GM12878 (cell line): ENCODE results near the gene SIGLEC5. TPM values are rescaled to one million over a fixed set of nuclear protein-coding genes. Genes with fewer than 3 reads are reported as not detected.

Source experiments
- ATAC-seq: fragments of 200-7000 bp; cut with Tn5 transposase; 3 replicates; pipeline ENCODE4 v1.9.1; 2020; ENCODE audit warnings: mild to moderate bottlenecking, moderate library complexity
- BruUV-seq: library from RNA; stranded (reverse); fragments of 400-500 nt; replicated peaks from 2 replicates; lab custom pipeline; 2021; lab: Mats Ljungman, UMichigan
- CTCF ChIA-PET: fragments of 300-600 bp; sonication (Branson Sonifier 250); formaldehyde crosslinking; extraction: SDS; loops from one replicate; lab custom pipeline; 2021; ENCODE audit warnings: inconsistent platforms; lab: Yijun Ruan, JAX
- POLR2A ChIA-PET: fragments of 350-600 bp; formaldehyde crosslinking; extraction: SDS; loops from one replicate; lab custom pipeline; 2021; ENCODE audit warnings: inconsistent platforms; lab: Charles Lee
- RAD21 ChIA-PET: fragments of 300-600 bp; sonication (Branson Sonifier 250); formaldehyde crosslinking; loops from one replicate; lab custom pipeline; 2023; ENCODE audit warnings: antibody characterized with exemption; ENCODE audit not compliant: unreplicated experiment; lab: Charles Lee
- SMC1A ChIA-PET: fragments of 300-600 bp; sonication (Branson Sonifier 250); formaldehyde crosslinking; loops from one replicate; lab custom pipeline; 2023; ENCODE audit not compliant: unreplicated experiment, uncharacterized antibody; lab: Charles Lee
- DNase-seq: peaks from one replicate; pipeline ENCODE4 v3.0.0-alpha.2; 2011; ENCODE audit warnings: low read depth, low spot score
- FAIRE-seq: peaks from 3 replicates; lab custom pipeline; 2011; peaks lifted over from hg19 to GRCh38; lab: Jason Lieb, UNC
- H2AFZ ChIP-seq: 2 replicates; pipeline ENCODE4 v1.6.0; 2011; ENCODE audit warnings: low read depth, low read length, control low read depth; ENCODE audit not compliant: control insufficient read depth
- H3K27ac ChIP-seq: 2 replicates; pipeline ENCODE4 v1.5.1; 2011; ENCODE audit warnings: control low read depth; ENCODE audit not compliant: control insufficient read depth, insufficient read depth
- H3K27me3 ChIP-seq, 2 experiments: replicated peaks in 1 of 2; 2 replicates each; pipeline versions ENCODE4 v1.6.0 to v1.6.1; 2011; ENCODE audit warnings: low read length in 1 of 2; ENCODE audit not compliant: control insufficient read depth in 2 of 2, insufficient read depth in 2 of 2
- H3K36me3 ChIP-seq, 2 experiments: 2 replicates each; pipeline ENCODE4 v1.5.1; 2011; ENCODE audit warnings: low read length in 1 of 2; ENCODE audit not compliant: control insufficient read depth in 2 of 2, insufficient read depth in 2 of 2
- H3K4me1 ChIP-seq: 2 replicates; pipeline ENCODE4 v1.6.1; 2011; ENCODE audit warnings: mild to moderate bottlenecking, low read length, moderate library complexity, mixed read lengths; ENCODE audit not compliant: control insufficient read depth, insufficient read depth
- H3K4me2 ChIP-seq: 2 replicates; pipeline ENCODE4 v1.6.0; 2011; ENCODE audit warnings: control low read depth; ENCODE audit not compliant: control insufficient read depth, insufficient read depth
- H3K4me3 ChIP-seq: fragments of 200-600 bp; sonication (generic); 2 replicates; pipeline ENCODE4 v1.5.1; 2016
- H3K79me2 ChIP-seq: 2 replicates; pipeline ENCODE4 v1.6.0; 2011; ENCODE audit warnings: low read length; ENCODE audit not compliant: control insufficient read depth, insufficient read depth
- H3K9ac ChIP-seq: 2 replicates; pipeline ENCODE4 v1.8.0; 2011; ENCODE audit warnings: low read length, control low read depth, mixed read lengths; ENCODE audit not compliant: control insufficient read depth, insufficient read depth
- H3K9me3 ChIP-seq: replicated peaks from 3 replicates; pipeline ENCODE4 v1.5.1; 2011; ENCODE audit warnings: mild to moderate bottlenecking, low read length; ENCODE audit not compliant: control insufficient read depth, insufficient read depth
- H4K20me1 ChIP-seq: 2 replicates; pipeline ENCODE4 v1.6.0; 2011; ENCODE audit not compliant: control insufficient read depth, insufficient read depth
- BCL3 ChIP-seq: IDR thresholded peaks from 2 replicates; pipeline ENCODE4 v1.6.1; 2011; ENCODE audit warnings: borderline replicate concordance, low read depth, mild to moderate bottlenecking, moderate library complexity, low read length; ENCODE audit not compliant: insufficient read depth, poor library complexity, severe bottlenecking
- CBX5 ChIP-seq: sonication (generic); IDR thresholded peaks from 2 replicates; pipeline ENCODE4 v1.6.1; 2016; ENCODE audit warnings: low read depth, moderate library complexity, mild to moderate bottlenecking, inconsistent platforms
- CREB1 ChIP-seq: IDR thresholded peaks from 2 replicates; pipeline ENCODE4 v1.6.1; 2012; ENCODE audit warnings: low read depth, mild to moderate bottlenecking, inconsistent platforms
- DPF2 ChIP-seq: fragments of 450-650 bp; IDR thresholded peaks from 2 replicates; pipeline ENCODE4 v1.6.1; 2017; ENCODE audit warnings: mild to moderate bottlenecking
- EED ChIP-seq: sonication (generic); IDR thresholded peaks from 2 replicates; pipeline ENCODE4 v1.6.1; 2016; ENCODE audit warnings: antibody characterized with exemption, low read depth
- IKZF2 ChIP-seq, 2 experiments: fragments of 450-650 bp; IDR thresholded peaks; 2 replicates each; pipeline ENCODE4 v1.6.1; 2017; ENCODE audit warnings: mild to moderate bottlenecking in 2 of 2, moderate library complexity in 2 of 2
- RCOR1 ChIP-seq: conservative IDR thresholded peaks from 2 replicates; pipeline ENCODE4 v1.6.1; 2012; ENCODE audit warnings: low read depth, low read length, improper control_type of control experiment
- RUNX3 ChIP-seq: IDR thresholded peaks from 2 replicates; pipeline ENCODE4 v1.6.1; 2012; ENCODE audit warnings: low read length, inconsistent platforms
- SRF ChIP-seq, 2 experiments: IDR thresholded peaks; 2 replicates each; pipeline ENCODE4 v1.6.1; 2011; ENCODE audit warnings: low read depth in 2 of 2, low read length in 2 of 2, mild to moderate bottlenecking in 1 of 2, moderate library complexity in 1 of 2
- TCF7 ChIP-seq: IDR thresholded peaks from 2 replicates; pipeline ENCODE4 v1.6.1; 2014; ENCODE audit warnings: antibody characterized with exemption, borderline replicate concordance
- YBX1 ChIP-seq: fragments of 450-650 bp; IDR thresholded peaks from 2 replicates; pipeline ENCODE4 v1.6.1; 2016; ENCODE audit warnings: antibody characterized with exemption
- ZNF217 ChIP-seq: fragments of 450-650 bp; IDR thresholded peaks from 2 replicates; pipeline ENCODE4 v1.6.1; 2017; ENCODE audit warnings: antibody characterized with exemption, mild to moderate bottlenecking
- ZNF24 ChIP-seq: fragments of 450-650 bp; IDR thresholded peaks from 2 replicates; pipeline ENCODE4 v1.6.1; 2017; ENCODE audit warnings: antibody characterized with exemption, mild to moderate bottlenecking
- ZNF384 ChIP-seq: IDR thresholded peaks from 2 replicates; pipeline ENCODE4 v1.6.1; 2012; ENCODE audit warnings: low read depth, mild to moderate bottlenecking, low read length, improper control_type of control experiment, borderline replicate concordance
- WGBS: methylation state at CpG from one replicate; pipeline ENCODE4 v1.1.6; 2016; ENCODE audit warnings: low lambda C conversion rate; ENCODE audit not compliant: insufficient replicate concordance, insufficient coverage; ENCODE audit errors: missing lambda C conversion rate; 5-methylcytosine and 5-hydroxymethylcytosine counted together
- in situ Hi-C: fragments of 300-500 bp; cut with MboI; formaldehyde crosslinking; loops from 9 replicates; pipeline ENCODE4 v1.14.3; 2018; ENCODE audit warnings: mixed read lengths
- intact Hi-C: fragments of 100-400 bp; cut with micrococcal nuclease; formaldehyde crosslinking; loops from one replicate; pipeline ENCODE4 v1.14.2; 2022; ENCODE audit not compliant: unreplicated experiment
- polyA plus RNA-seq, 11 experiments: library from polyadenylated mRNA; depleted of rRNA in 4 of 11; unstranded in 6 of 11; stranded (reverse) in 5 of 11; fragments of >200 nt; fragmentation: Nextera tagmentation in 4 of 11; fragmentation: Illumina TruSeq in 1 of 11; extraction: Ambion mirVana in 4 of 11; extraction: Trizol in 1 of 11; gene quantifications; 1 replicate in 1 of 11; 2 replicates in 10 of 11; pipeline versions ENCODE4 v1.2.1 to v1.2.3, GENCODE V29; 2011 to 2016; ENCODE audit warnings: inconsistent platforms in 2 of 11, missing spikeins in 2 of 11, low read depth in 1 of 11
- total RNA-seq, 4 experiments: library from RNA; depleted of rRNA in 3 of 4; stranded (reverse); fragments of >200 nt in 3 of 4; fragmentation: Illumina TruSeq in 1 of 4; extraction: Trizol in 1 of 4; gene quantifications; 2 replicates each; pipeline versions ENCODE4 v1.2.1 to v1.2.3, GENCODE V29; 2013 to 2021
- TF ChIP-seq, protein P1 (sequence below): fragments of 450-650 bp; IDR thresholded peaks from 2 replicates; pipeline ENCODE4 v1.6.1; 2017; ENCODE audit warnings: mild to moderate bottlenecking, moderate library complexity
- TF ChIP-seq, protein P2 (sequence below): fragments of 450-650 bp; formaldehyde crosslinking; IDR thresholded peaks from 2 replicates; pipeline ENCODE4 v1.4.0; 2022; ENCODE audit warnings: mild to moderate bottlenecking, moderate library complexity

SIGLEC5 gene
- total and polyA plus RNA-seq, 10 of the 15 experiments (the other 5 are each of a cell fraction or from before 2014, with no cell fraction given), result 0.05 to 2.5 (median 1.4) TPM; not detected in 1

- TF ChIP-seq, protein P1, sequence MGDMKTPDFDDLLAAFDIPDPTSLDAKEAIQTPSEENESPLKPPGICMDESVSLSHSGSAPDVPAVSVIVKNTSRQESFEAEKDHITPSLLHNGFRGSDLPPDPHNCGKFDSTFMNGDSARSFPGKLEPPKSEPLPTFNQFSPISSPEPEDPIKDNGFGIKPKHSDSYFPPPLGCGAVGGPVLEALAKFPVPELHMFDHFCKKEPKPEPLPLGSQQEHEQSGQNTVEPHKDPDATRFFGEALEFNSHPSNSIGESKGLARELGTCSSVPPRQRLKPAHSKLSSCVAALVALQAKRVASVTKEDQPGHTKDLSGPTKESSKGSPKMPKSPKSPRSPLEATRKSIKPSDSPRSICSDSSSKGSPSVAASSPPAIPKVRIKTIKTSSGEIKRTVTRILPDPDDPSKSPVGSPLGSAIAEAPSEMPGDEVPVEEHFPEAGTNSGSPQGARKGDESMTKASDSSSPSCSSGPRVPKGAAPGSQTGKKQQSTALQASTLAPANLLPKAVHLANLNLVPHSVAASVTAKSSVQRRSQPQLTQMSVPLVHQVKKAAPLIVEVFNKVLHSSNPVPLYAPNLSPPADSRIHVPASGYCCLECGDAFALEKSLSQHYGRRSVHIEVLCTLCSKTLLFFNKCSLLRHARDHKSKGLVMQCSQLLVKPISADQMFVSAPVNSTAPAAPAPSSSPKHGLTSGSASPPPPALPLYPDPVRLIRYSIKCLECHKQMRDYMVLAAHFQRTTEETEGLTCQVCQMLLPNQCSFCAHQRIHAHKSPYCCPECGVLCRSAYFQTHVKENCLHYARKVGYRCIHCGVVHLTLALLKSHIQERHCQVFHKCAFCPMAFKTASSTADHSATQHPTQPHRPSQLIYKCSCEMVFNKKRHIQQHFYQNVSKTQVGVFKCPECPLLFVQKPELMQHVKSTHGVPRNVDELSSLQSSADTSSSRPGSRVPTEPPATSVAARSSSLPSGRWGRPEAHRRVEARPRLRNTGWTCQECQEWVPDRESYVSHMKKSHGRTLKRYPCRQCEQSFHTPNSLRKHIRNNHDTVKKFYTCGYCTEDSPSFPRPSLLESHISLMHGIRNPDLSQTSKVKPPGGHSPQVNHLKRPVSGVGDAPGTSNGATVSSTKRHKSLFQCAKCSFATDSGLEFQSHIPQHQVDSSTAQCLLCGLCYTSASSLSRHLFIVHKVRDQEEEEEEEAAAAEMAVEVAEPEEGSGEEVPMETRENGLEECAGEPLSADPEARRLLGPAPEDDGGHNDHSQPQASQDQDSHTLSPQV, result no peak
- TF ChIP-seq ZNF384, result no peak
- TF ChIP-seq SRF (IDR thresholded peaks at IDR 0.05; ENCODE audit: low read depth in 2 of 2, low read length in 2 of 2), result no peak
- TF ChIP-seq DPF2, result no peak
- TF ChIP-seq BCL3, result no peak
- TF ChIP-seq CBX5, result no peak
Observed at GRCh38 chr19:51614789-51615188, 15.4 kb downstream of the SIGLEC5 start (continued).

DNA sequence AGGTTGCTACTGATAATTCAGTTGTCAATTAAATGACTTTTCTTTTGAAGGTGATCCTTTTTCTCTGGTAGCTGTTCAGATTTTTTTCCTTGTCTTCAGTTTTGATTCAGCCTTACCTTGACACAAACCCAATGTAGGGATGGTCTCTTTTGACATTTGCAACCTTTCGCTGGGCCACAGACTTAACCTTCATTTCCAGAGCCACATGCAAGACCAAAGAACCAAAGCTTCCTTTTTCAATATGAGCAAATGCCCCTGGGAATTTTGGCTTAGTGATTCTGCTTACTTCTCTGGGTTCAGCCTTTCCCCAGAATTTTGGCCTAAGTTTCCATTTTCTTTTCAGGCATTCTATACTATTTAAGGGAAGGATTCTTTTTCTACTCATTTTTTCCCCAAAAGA lies 19.6 kb downstream of the SIGLEC5 start:
- FAIRE-seq, result no peak
- POLR2A ChIA-PET, result no interaction called here
- Histone ChIP-seq H2AFZ (no peak overlapping the region), H3K9ac (no peak overlapping the region), H3K36me3 (no peaks in the 10 kb centered on the region), H3K4me2 (no peak overlapping the region), H3K27me3 (no peaks in the 10 kb centered on the region; a peak in 1 of 4 replicates), H3K79me2 (no peaks in the 10 kb centered on the region), H3K27ac (no peak overlapping the region), H3K4me1 (peaks cover 32% of the 10 kb centered on the region), H3K9me3 (peaks cover 7% of the 10 kb centered on the region; the same call in 2 of the 3 replicates), H3K4me3 (no peak overlapping the region), H4K20me1 (no peaks in the 10 kb centered on the region)
- RAD21 ChIA-PET, result no interaction called here
- no peak for ATAC-seq
- intact Hi-C loops (no loop called here), in situ Hi-C loops (no loop called here)
- SMC1A ChIA-PET, result no interaction called here
- BruUV-seq, result no TSS peak
- no peak for DNase-seq
- CTCF ChIA-PET, result interaction anchor here (1.2 kb wide), 1 partner anchor 9 kb away, joined by 3 read pairs; no protein-coding TSS in a partner anchor
- 0% methylated on average over 1 of the region's 1 CpG for WGBS
- TF ChIP-seq RCOR1 (no peak), ZNF24 (no peak), RUNX3 (peak; percentile 80), TCF7 (peak; percentile 31; the same call in 1 of the 2 replicates), ZNF217 (no peak), EED (0 out of 2 replicates have a peak, but pooled peaks have one; percentile 26), CREB1 (no peak), YBX1 (no peak), IKZF2 (IDR thresholded peaks at IDR 0.05) (no peak)
- TF ChIP-seq, protein P2, sequence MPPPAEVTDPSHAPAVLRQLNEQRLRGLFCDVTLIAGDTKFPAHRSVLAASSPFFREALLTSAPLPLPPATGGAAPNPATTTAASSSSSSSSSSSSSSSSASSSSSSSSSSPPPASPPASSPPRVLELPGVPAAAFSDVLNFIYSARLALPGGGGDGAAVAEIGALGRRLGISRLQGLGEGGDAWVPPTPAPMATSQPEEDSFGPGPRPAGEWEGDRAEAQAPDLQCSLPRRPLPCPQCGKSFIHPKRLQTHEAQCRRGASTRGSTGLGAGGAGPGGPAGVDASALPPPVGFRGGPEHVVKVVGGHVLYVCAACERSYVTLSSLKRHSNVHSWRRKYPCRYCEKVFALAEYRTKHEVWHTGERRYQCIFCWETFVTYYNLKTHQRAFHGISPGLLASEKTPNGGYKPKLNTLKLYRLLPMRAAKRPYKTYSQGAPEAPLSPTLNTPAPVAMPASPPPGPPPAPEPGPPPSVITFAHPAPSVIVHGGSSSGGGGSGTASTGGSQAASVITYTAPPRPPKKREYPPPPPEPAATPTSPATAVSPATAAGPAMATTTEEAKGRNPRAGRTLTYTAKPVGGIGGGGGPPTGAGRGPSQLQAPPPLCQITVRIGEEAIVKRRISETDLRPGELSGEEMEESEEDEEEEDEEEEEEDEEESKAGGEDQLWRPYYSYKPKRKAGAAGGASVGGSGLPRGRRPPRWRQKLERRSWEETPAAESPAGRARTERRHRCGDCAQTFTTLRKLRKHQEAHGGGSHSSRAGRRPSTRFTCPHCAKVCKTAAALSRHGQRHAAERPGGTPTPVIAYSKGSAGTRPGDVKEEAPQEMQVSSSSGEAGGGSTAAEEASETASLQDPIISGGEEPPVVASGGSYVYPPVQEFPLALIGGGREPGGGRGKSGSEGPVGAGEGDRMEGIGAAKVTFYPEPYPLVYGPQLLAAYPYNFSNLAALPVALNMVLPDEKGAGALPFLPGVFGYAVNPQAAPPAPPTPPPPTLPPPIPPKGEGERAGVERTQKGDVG (CRISPR knock-in tag), result no peak
